Stimulated activated CD4-positive, alpha-beta T cell treated with anti-CD3 and anti-CD28 coated beads, Interleukin-15, amount 100 ng/mL, for 24 hours (primary cell): ENCODE results near the gene DEFB123.

Experiments
- DNase-seq: peaks from one replicate; pipeline ENCODE4 v3.0.0-alpha.2; 2020

DEFB123 gene

GRCh38 chr20:31474758-31475427, 34.5 kb downstream of the DEFB123 start, which contains the start of the genes DEFB124 and REM1:
Gene DEFB124 (minus strand): TSS chr20:31475127. CDS start chr20:31473013, 2,114 bp downstream.
Gene REM1 (plus strand): TSS chr20:31475288. CDS start chr20:31476446, 1,158 bp downstream.
- no peak for DNase-seq

GRCh38 chr20:31475472-31476293, 35.3 kb downstream of the DEFB123 start:
- DNase-seq = no peak

GRCh38 chr20:31476294-31476585, 35.8 kb downstream of the DEFB123 start:
- no peak for DNase-seq

- no peak for DNase-seq
Measured at GRCh38 chr20:31476643-31477215, 36.3 kb downstream of the DEFB123 start.

- peak; percentile 37 for DNase-seq
Measured at GRCh38 chr20:31484001-31484400, 43.6 kb downstream of the DEFB123 start.

GRCh38 chr20:31485450-31486339, 45.3 kb downstream of the DEFB123 start:
- DNase-seq = peak; percentile 48

GRCh38 chr20:31488115-31488514, 47.7 kb downstream of the DEFB123 start:
- no peak for DNase-seq

GRCh38 chr20:31489152-31489551, 48.7 kb downstream of the DEFB123 start:
- DNase-seq = no peak

GRCh38 chr20:31490752-31491151, 50.3 kb downstream of the DEFB123 start:
- no peak for DNase-seq

- DNase-seq = no peak
Measured at GRCh38 chr20:31494131-31494530, 53.7 kb downstream of the DEFB123 start.

GRCh38 chr20:31496761-31497295, 56.4 kb downstream of the DEFB123 start:
- no peak for DNase-seq

- DNase-seq = no peak
Measured at GRCh38 chr20:31497838-31498540, 57.6 kb downstream of the DEFB123 start.
